DND-41 (cell line): Measurements from ENCODE around the gene TMTC2.

Experiments
- ATAC-seq: fragments of 200-7000 bp; cut with Tn5 transposase; 3 replicates; pipeline ENCODE4 v1.9.1; 2021; ENCODE audit warnings: low read depth; ENCODE audit not compliant: insufficient read depth
- DNase-seq: peaks from one replicate; pipeline ENCODE4 v3.0.0-alpha.2; 2020
- H2AFZ ChIP-seq: 2 replicates; pipeline ENCODE4 v1.6.0; 2012; ENCODE audit warnings: low read depth, low read length
- H3K27ac ChIP-seq: 2 replicates; pipeline ENCODE4 v1.5.1; 2012; ENCODE audit warnings: low read length, inconsistent platforms
- H3K27me3 ChIP-seq: fragments of 200-600 bp; sonication (generic); 2 replicates; pipeline ENCODE4 v1.6.0; 2012; ENCODE audit warnings: low read length, mild to moderate bottlenecking, inconsistent platforms; ENCODE audit not compliant: insufficient read depth, poor library complexity
- H3K36me3 ChIP-seq: 2 replicates; pipeline ENCODE4 v1.5.1; 2012; ENCODE audit warnings: low read length, inconsistent platforms; ENCODE audit not compliant: insufficient read depth
- H3K4me1 ChIP-seq: 2 replicates; pipeline ENCODE4 v1.5.1; 2012; ENCODE audit warnings: mild to moderate bottlenecking, low read length; ENCODE audit not compliant: insufficient read depth
- H3K4me2 ChIP-seq: 2 replicates; pipeline ENCODE4 v1.6.0; 2012; ENCODE audit warnings: mild to moderate bottlenecking, moderate library complexity, low read length, inconsistent platforms; ENCODE audit not compliant: insufficient read depth
- H3K4me3 ChIP-seq, 2 experiments: fragments of 200-600 bp in 1 of 2; shearing (Covaris generic) in 1 of 2; 2 replicates each; pipeline ENCODE4 v1.5.1; 2012 to 2016; ENCODE audit warnings: inconsistent platforms in 2 of 2, low read length in 2 of 2, mild to moderate bottlenecking in 2 of 2, low read depth in 1 of 2, moderate library complexity in 1 of 2
- H3K79me2 ChIP-seq: 2 replicates; pipeline ENCODE4 v1.6.0; 2012; ENCODE audit warnings: low read length, inconsistent platforms; ENCODE audit not compliant: insufficient read depth
- H3K9ac ChIP-seq: 2 replicates; pipeline ENCODE4 v1.6.0; 2012; ENCODE audit warnings: low read depth, mild to moderate bottlenecking, inconsistent platforms, low read length, moderate library complexity
- H3K9me3 ChIP-seq: 2 replicates; pipeline ENCODE4 v1.5.1; 2012; ENCODE audit warnings: low read length, moderate library complexity, mild to moderate bottlenecking, inconsistent platforms; ENCODE audit not compliant: insufficient read depth, severe bottlenecking
- H4K20me1 ChIP-seq: 2 replicates; pipeline ENCODE4 v1.6.0; 2012; ENCODE audit warnings: low read length; ENCODE audit not compliant: insufficient read depth
- CTCF ChIP-seq: IDR thresholded peaks from 2 replicates; pipeline ENCODE4 v1.5.1; 2012; ENCODE audit warnings: borderline replicate concordance, low read length, moderate library complexity, mild to moderate bottlenecking; ENCODE audit not compliant: poor library complexity, severe bottlenecking; ENCODE audit errors: extremely low read depth
- EZH2 ChIP-seq: IDR thresholded peaks from 3 replicates; pipeline ENCODE4 v1.6.1; 2012; ENCODE audit warnings: borderline replicate concordance, low read depth, mild to moderate bottlenecking, moderate library complexity, low read length, inconsistent platforms; ENCODE audit not compliant: severe bottlenecking

TMTC2 gene

GRCh38 chr12:82832096-82832495 lies 145.4 kb downstream of the TMTC2 start:
- no peak for ATAC-seq
- no peaks in the 10 kb centered on the region for H3K9me3 ChIP-seq
- H3K9ac ChIP-seq: no peak overlapping the region
- no peak for DNase-seq
- H2AFZ ChIP-seq: no peak overlapping the region
- no peak overlapping the region for H3K27ac ChIP-seq
- H3K4me1 ChIP-seq: no peaks in the 10 kb centered on the region
- TF ChIP-seq EZH2 (no peak), CTCF (no peak)
- H3K4me3 ChIP-seq: no peak overlapping the region
- no peaks in the 10 kb centered on the region for H3K27me3 ChIP-seq
- no peaks in the 10 kb centered on the region for H4K20me1 ChIP-seq
- no peaks in the 10 kb centered on the region for H3K36me3 ChIP-seq
- H3K79me2 ChIP-seq: no peaks in the 10 kb centered on the region
- H3K4me2 ChIP-seq: no peak overlapping the region

- no peak for DNase-seq
- TF ChIP-seq EZH2 (no peak), CTCF (no peak)
- Histone ChIP-seq H3K79me2 (no peaks in the 10 kb centered on the region), H3K4me1 (no peaks in the 10 kb centered on the region), H3K27me3 (no peaks in the 10 kb centered on the region), H3K36me3 (no peaks in the 10 kb centered on the region), H3K4me3 (no peak overlapping the region), H3K9me3 (no peaks in the 10 kb centered on the region), H4K20me1 (no peaks in the 10 kb centered on the region), H3K9ac (no peak overlapping the region), H3K4me2 (no peak overlapping the region), H3K27ac (no peak overlapping the region), H2AFZ (no peak overlapping the region)
- no peak for ATAC-seq
Measured at GRCh38 chr12:82832981-82833380, 146.3 kb downstream of the TMTC2 start.

GRCh38 chr12:82833481-82833880 lies 146.8 kb downstream of the TMTC2 start:
- no peaks in the 10 kb centered on the region for H3K4me1 ChIP-seq
- no peak overlapping the region for H3K4me3 ChIP-seq
- H4K20me1 ChIP-seq: no peaks in the 10 kb centered on the region
- ATAC-seq: no peak
- TF ChIP-seq EZH2 (no peak), CTCF (no peak)
- H3K27me3 ChIP-seq: no peaks in the 10 kb centered on the region
- no peak overlapping the region for H3K4me2 ChIP-seq
- no peaks in the 10 kb centered on the region for H3K9me3 ChIP-seq
- no peak for DNase-seq
- no peak overlapping the region for H3K27ac ChIP-seq
- H2AFZ ChIP-seq: no peak overlapping the region
- H3K36me3 ChIP-seq: no peaks in the 10 kb centered on the region
- H3K79me2 ChIP-seq: no peaks in the 10 kb centered on the region
- no peak overlapping the region for H3K9ac ChIP-seq

- H3K79me2 ChIP-seq: no peaks in the 10 kb centered on the region
- H4K20me1 ChIP-seq: no peaks in the 10 kb centered on the region
- ATAC-seq (no peak), DNase-seq (no peak)
- no peaks in the 10 kb centered on the region for H3K36me3 ChIP-seq
- H3K27me3 ChIP-seq: no peaks in the 10 kb centered on the region
- H3K9ac ChIP-seq: no peak overlapping the region
- H3K4me3 ChIP-seq: no peak overlapping the region
- no peak overlapping the region for H3K4me2 ChIP-seq
- no peaks in the 10 kb centered on the region for H3K4me1 ChIP-seq
- no peak overlapping the region for H3K27ac ChIP-seq
- no peak overlapping the region for H2AFZ ChIP-seq
- no peaks in the 10 kb centered on the region for H3K9me3 ChIP-seq
- TF ChIP-seq EZH2 (no peak), CTCF (no peak)
Measured at GRCh38 chr12:82835217-82835616, 148.5 kb downstream of the TMTC2 start.
